ENCODE data around the gene NAT9. TPM values are rescaled to one million over a fixed set of nuclear protein-coding genes. Genes with fewer than 3 reads are reported as not detected.

NAT9 gene
- total RNA-seq, 6 experiments from 2014 or later, result 40.9 to 50.7 (median 46.6) TPM

- peaks cover 16% of the 10 kb centered on the region for H3K4me1 Mint-ChIP-seq (ENCODE audit: low read depth)
- H3K9me3 Mint-ChIP-seq, result no peaks in the 10 kb centered on the region
- no peak for DNase-seq
- H3K27me3 Mint-ChIP-seq (ENCODE audit: insufficient read depth), result no peaks in the 10 kb centered on the region
- peaks cover 6% of the 10 kb centered on the region; the same call in 1 of the 2 replicates for H3K36me3 Mint-ChIP-seq (ENCODE audit: low read depth)
- H3K27ac Mint-ChIP-seq, result no peak overlapping the region
- no peak overlapping the region for H3K4me3 Mint-ChIP-seq
- TF ChIP-seq, protein P1, sequence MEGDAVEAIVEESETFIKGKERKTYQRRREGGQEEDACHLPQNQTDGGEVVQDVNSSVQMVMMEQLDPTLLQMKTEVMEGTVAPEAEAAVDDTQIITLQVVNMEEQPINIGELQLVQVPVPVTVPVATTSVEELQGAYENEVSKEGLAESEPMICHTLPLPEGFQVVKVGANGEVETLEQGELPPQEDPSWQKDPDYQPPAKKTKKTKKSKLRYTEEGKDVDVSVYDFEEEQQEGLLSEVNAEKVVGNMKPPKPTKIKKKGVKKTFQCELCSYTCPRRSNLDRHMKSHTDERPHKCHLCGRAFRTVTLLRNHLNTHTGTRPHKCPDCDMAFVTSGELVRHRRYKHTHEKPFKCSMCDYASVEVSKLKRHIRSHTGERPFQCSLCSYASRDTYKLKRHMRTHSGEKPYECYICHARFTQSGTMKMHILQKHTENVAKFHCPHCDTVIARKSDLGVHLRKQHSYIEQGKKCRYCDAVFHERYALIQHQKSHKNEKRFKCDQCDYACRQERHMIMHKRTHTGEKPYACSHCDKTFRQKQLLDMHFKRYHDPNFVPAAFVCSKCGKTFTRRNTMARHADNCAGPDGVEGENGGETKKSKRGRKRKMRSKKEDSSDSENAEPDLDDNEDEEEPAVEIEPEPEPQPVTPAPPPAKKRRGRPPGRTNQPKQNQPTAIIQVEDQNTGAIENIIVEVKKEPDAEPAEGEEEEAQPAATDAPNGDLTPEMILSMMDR (IDR thresholded peaks at IDR 0.05), result no peak
Observed at GRCh38 chr17:74803388-74803930, 27.3 kb upstream of the NAT9 start.

GRCh38 chr17:74801896-74802295 lies 25.8 kb upstream of the NAT9 start:
- Mint-ChIP-seq H3K9me3 (no peaks in the 10 kb centered on the region), H3K27ac (no peak overlapping the region), H3K36me3 (ENCODE audit: low read depth) (peaks cover 6% of the 10 kb centered on the region; the same call in 1 of the 2 replicates), H3K4me1 (ENCODE audit: low read depth) (peaks cover 32% of the 10 kb centered on the region), H3K27me3 (ENCODE audit: insufficient read depth) (no peaks in the 10 kb centered on the region), H3K4me3 (no peak overlapping the region)
- TF ChIP-seq, protein P1 (IDR thresholded peaks at IDR 0.05), result no peak
- no peak for DNase-seq

DNA sequence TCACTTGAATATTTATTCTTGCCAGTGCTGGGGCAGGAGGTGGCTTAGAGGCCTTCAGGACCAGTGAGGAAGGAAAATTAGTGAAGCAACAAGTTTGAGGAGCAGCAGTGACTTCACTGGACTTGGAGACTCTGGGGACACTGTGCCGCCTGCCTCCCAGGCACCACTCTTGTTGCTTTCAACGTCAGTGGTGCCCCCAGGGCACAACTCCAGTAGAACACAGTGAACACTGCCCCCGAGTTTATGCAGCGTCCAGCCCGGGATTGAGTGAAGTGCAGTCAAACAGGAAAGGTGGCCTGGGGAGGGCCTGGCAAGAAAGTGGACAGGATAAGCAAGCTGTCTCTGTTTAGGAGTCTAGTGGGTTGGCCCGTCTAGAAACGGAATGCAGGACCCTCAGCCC lies 24.4 kb upstream of the NAT9 start:
- H3K27ac Mint-ChIP-seq, result no peak overlapping the region
- H3K9me3 Mint-ChIP-seq, result no peaks in the 10 kb centered on the region
- no peak overlapping the region for H3K4me3 Mint-ChIP-seq
- H3K36me3 Mint-ChIP-seq (ENCODE audit: low read depth), result peaks cover 6% of the 10 kb centered on the region; the same call in 1 of the 2 replicates
- DNase-seq, result no peak
- peaks cover 34% of the 10 kb centered on the region for H3K4me1 Mint-ChIP-seq (ENCODE audit: low read depth)
- TF ChIP-seq, protein P1 (IDR thresholded peaks at IDR 0.05), result no peak
- no peaks in the 10 kb centered on the region for H3K27me3 Mint-ChIP-seq (ENCODE audit: insufficient read depth)

DNA sequence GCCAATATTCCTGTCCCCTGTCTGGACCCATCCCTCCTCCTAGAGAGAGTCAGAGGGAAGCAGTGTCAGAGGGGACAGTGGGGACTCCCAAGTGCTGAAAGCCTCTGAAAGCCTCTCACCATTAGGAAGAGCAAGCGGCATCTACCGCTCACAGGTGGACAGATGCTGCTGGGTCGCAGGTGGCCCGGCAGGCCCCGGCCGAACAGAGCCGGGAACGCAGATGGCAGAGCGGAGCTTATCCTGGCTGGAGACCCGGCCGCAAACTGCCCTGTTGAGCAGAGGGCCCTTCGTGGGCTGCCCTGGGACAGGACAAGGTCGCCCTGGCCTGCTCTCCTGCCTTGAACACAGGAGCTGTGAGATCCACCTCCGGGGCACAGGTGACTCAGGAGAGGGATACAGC lies 23.0 kb upstream of the NAT9 start:
- Mint-ChIP-seq H3K27ac (peak overlapping the region; percentile 94), H3K4me3 (peak overlapping the region; percentile 65), H3K27me3 (ENCODE audit: insufficient read depth) (peaks cover 2% of the 10 kb centered on the region; the same call in 1 of the 2 replicates), H3K9me3 (no peaks in the 10 kb centered on the region), H3K36me3 (ENCODE audit: low read depth) (peaks cover 6% of the 10 kb centered on the region; the same call in 1 of the 2 replicates), H3K4me1 (ENCODE audit: low read depth) (peaks cover 34% of the 10 kb centered on the region)
- TF ChIP-seq, protein P1 (IDR thresholded peaks at IDR 0.05), result no peak
- no peak for DNase-seq

- H3K9me3 Mint-ChIP-seq, result no peaks in the 10 kb centered on the region
- TF ChIP-seq, protein P1 (IDR thresholded peaks at IDR 0.05), result no peak
- H3K27me3 Mint-ChIP-seq (ENCODE audit: insufficient read depth), result peaks cover 2% of the 10 kb centered on the region; the same call in 1 of the 2 replicates
- H3K4me1 Mint-ChIP-seq (ENCODE audit: low read depth), result peaks cover 34% of the 10 kb centered on the region
- H3K27ac Mint-ChIP-seq, result peak overlapping the region; percentile 94
- H3K4me3 Mint-ChIP-seq, result peak overlapping the region; percentile 58
- H3K36me3 Mint-ChIP-seq (ENCODE audit: low read depth), result peaks cover 6% of the 10 kb centered on the region; the same call in 1 of the 2 replicates
- peak; percentile 57 for DNase-seq
Observed at GRCh38 chr17:74798239-74798707, 22.1 kb upstream of the NAT9 start.
